HG02840 (cell line): ENCODE measurements around the gene ACVR1.
"Not testable (repeated sequence)": the region's sequence is repeated elsewhere in the genome, so short reads cannot be mapped to it uniquely, and the experiment has no call there.

Experiments used
- ATAC-seq: cut with Tn5 transposase; IDR thresholded peaks from one replicate; pipeline ENCODE4 v1.9.1; 2021; ENCODE audit warnings: mild to moderate bottlenecking, moderate library complexity, moderate number of reproducible peaks; ENCODE audit not compliant: unreplicated experiment, low FRiP score

ACVR1 gene

DNA sequence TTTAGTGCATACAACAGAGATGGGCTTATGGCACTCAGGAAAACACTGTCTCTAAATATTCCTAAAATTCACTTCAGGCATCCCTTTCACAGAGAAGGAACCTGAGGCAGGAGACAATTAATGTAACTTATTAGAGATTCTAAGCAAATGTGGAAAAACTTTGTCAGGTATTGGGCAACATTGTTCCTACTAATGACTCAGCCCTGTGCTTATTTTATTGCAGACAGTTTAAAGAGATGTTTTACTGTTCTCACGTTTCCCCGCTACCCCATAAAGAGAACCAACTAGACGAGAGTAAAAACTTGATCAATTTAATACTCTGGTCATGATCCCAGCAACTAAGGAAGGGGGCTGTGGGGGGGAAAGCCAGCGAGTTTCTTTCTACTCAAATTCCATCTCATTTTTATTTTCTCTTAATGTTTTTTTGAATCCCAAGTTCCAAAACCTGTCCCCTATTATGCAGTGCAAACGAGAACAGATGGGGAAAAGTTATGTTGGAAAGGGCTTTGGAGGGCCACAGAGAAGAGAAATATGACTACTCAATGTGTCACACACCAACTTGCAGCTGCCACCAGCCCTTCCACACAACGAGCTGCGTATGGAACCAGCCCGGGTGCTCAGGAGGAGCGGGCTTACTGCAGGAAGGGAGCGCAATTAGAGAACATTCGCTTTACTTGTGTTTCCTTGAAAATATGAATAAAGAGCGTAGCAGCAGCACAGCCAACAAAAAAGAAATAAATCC, 18.7 kb upstream of the ACVR1 start:
- no peak for ATAC-seq

DNA sequence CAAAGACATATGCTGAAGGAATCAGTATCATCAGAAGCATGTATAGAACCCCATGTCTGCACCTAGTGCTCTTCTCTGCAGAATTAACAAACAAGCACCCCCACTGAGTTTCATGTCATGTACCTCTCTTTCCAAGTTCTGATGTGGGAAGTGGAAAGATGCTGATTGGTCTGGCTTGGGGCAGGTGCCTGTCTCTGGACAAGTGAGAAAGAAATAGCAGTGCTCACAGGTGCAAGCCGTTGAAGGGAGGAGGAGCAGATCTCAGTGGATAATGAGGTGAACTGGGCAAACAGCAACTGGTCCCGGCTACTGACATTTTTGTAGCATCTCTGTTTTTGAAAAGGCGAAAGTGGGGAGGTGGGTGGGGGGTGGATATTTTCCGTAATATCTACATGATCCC, 17.5 kb upstream of the ACVR1 start:
- no peak for ATAC-seq

DNA sequence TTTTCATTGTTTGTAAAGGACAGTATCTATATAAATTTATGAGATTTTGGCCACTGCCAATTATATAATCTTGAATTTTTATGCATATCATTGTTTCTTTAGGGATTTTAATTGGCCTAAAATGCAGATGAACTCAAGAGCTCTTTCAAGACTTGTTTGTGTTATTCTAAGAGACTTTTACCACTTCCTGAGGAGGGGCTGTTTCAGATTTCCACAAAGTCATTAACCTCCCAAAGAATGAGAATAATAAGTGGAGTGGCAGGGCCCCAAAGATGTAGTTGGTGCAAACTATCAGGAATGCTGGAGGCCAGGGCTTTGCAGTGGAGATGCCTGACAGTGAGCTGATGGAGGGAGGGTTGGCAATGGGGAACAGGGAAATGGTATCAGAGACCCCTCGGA, 15.5 kb upstream of the ACVR1 start:
- ATAC-seq = no peak

DNA sequence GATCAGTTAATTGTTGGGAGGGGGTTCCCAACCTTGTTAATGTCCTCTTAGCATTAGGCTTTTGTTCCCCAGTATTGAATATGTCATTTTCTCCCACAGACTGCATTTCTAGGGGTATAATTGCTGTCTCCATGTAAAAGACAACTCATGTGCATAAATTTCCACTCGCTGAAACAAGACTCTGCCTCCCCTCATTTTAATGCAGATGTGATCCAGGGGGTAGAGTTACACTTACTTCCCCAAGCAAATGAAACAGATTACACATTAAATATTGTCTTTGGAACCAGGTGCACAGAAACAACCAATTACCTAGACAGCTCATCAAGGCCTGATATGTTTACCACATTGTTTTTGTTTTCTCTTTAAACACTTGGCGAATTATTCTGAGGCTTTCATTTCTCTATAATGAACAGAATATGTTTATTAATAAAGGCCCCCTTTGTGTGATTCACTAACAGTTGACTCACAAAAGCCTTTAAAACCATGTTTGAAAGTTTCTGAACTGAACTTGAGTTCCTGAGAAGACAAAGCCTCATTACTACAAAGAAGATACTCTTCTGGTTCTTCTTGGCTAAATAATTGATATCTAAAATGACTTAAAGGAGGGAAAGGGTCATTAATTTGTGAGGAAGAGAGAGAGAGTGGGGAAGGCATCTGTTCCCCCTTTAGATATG, 15.0 kb upstream of the ACVR1 start:
- no peak for ATAC-seq

DNA sequence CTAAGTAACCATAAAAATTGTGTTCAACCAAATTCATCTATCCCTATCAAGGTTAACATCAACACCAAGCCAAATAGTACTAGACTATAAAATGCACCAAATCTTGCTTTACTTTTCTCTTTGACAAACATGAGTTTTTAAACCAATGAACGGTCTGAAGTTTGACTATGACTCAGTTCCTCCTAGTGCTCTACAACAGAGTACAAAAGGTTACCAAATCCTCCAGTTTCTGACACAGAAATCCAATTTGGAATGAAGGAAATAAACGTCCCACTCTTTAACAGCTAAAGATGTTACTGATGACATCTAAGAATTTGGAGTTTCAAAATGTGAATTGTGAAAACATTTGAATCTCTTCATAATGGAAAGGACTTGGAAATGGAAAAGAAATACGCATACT, 11.8 kb upstream of the ACVR1 start:
- ATAC-seq = no peak

DNA sequence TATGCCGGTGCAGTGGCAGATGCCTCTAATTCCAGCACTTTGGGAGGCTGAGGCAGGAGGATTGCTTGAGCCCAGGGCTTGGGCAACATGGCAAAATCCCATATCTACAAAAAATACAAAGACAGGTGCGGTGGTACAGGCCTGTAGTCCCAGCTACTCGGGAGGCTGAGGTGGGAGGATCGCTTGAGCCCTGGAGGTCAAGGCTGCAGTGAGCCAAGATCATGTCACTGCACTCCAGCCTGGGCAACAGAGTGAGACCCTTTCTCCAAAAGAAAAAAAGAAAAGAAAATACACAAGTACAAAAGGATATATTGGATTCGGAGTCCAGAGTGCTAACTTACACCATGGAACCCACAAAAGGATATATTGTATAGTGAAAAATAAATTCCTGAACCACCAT, 8.4 kb upstream of the ACVR1 start:
- ATAC-seq = not testable (repeated sequence)

DNA sequence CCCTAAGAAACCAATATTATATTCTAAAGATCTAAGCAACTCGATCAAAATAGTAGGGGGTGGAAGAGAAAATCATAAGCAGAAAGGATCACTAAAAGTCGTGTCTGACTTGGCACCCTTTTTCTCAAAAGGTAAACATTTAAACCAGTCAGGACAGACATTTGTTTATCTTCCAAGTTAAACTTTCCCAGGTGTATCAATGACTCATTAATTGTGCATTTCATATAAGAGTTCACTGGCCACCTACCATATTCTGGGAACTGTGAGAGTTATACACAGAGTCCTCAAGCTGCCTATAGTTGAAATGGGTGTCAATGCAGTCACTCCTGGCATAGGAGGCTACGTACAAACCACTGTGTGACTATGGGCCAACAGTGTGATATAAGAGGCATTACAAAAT, 4.8 kb upstream of the ACVR1 start:
- ATAC-seq = no peak

DNA sequence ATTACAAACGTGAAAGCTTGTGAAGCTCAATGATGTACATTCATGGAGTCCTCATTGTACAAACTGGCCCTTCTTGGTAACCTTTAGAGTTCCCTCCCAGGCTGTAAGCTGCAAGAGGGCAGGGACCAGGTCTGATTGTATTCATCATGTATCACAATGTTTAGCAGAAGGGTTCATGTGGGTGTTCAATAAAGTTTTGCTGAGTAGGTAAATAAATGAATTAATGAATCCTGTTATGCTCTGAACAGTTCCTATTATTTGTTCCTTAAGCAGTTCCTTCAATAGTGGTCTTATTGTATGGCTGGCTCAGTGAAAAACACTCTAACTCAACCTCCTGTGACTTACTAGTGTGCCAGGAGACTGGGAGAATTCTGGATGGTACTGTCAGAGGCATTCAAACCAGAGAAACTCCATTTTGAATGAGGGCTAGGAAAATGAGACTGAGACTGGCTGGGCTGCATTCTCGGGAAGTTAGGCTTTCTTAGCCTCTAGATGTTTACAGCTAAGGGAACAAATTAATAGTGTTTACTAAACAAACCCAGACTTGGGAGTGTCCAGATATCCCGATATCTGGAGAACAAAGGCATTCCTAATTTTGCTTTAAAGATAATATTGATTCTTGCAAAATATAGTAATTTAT, 1.8 kb upstream of the ACVR1 start:
- no peak for ATAC-seq

DNA sequence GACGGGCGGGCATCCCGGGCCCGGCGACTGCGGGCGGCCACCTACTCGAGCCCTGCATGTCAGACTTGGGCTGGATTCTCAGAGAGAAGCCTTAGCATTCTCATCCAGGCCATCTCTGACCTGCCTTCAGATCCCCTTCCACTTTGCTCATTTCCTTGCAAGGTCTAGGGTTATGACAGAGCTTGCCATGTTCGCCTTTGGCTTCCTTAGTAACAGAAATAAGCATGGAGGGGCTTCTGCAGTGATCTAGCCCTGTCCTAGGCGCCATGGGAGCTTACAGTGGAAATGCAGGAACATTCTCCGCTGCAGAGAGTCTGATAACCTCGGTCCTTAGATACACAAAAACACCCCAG, 632 bp upstream of the ACVR1 start:
- no peak for ATAC-seq

DNA sequence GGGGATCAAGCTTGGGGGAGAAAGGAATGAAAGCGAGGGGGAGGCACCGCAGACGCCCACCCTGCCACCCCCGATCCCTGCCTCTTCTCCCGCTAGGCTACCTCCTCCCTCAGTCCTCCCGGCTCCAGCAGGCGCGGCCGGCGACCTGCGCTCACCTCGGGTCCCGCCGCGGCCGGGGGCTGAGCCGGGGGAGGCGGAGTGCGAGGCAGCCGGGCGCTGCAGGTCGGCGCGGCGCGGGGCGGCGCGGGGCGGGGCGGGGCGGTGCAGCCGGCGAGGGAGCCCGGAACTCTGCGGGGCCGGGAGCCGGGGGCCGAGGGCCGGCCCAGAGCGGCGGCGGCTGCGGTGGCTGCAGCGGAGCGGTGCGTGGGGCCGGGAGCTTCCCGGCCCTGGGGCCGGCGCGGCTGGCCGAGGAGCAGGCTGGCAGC, 477 bp downstream of the ACVR1 start:
- peak; percentile 38 for ATAC-seq

DNA sequence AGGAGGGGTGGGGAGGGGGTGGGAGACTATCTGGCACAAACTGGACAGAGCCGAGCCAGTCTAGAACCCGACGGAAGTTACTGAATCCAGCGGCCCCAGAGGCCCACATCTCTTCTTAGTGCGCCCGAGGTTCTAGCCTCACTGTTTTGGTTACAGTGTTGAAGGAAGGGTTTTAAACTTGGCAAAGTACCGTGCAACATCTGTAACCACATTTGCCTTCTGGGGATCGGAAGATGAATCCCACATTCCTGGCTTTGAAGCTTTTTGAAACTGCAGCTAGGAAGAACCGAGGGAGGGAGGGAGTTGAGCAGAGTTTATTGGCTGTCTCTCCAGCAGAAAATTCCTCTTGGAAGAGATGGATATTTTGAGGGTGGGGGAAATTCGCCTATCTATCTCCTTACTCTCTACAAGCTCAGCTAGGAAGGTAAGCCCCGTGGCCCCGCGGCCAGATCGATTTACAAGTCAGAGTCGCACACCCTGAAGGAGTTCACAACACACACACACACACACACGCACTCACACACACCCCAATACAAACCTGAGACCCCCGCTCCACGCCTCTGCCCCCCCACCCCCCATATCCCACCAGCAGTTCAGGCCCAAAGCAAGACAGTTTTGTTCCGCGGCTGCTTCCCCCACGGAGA, 1.0 kb downstream of the ACVR1 start:
- no peak for ATAC-seq

DNA sequence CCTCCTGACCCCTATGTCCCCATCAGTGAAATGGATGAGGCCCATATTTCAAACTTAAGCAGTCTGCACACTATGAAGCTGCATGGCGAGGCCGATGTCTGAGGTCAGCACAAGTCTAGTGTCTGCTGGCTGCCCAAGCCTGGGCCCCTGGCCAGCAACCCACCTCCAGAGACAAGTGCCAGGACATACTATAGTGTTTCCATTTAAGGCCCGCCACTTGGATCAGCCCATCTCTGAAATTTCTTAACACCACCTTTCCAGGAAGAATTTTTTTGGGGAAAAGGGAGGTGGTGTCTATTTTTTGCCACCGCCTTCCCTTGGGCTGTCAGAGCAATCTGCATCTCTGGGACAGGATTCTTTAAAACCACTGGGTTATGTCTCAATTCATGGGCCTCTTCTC, 1.8 kb downstream of the ACVR1 start:
- no peak for ATAC-seq

DNA sequence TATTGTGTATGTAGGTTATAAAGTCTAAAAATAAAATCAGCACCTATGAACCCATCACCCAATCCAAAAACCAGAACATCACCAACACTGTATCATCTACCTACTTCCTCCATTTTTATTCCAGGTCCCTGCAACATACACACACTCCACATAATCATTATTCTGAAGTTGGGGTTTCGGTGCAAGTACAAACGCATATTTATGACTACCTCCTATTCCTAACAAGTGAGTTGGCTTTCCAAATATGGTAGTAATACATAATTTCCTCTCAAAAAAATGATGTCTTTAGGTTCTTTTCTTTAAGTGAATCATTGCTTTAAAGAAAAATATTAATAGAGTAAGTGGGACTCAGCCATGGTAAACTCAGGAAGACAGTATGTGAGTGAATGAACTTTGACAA, 3.3 kb downstream of the ACVR1 start:
- ATAC-seq = no peak

DNA sequence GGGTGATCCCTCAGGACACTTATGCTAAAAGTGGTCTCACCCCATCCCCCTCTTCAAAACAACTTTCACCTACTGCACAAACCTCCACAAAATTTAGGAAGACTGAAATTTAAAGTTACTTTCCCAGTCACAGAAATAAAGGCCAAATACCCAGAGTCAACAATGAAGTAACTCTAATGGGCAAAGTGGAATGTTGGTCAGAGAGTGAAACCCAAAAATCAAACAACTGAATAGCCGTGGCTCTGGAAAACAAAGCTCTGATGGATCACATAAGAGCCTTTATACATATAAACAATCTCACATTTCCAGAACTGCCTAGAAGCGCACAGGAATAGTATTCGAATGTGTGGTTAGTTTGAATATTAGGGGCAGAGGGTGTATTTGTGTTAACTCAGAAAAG, 4.7 kb downstream of the ACVR1 start:
- no peak for ATAC-seq

DNA sequence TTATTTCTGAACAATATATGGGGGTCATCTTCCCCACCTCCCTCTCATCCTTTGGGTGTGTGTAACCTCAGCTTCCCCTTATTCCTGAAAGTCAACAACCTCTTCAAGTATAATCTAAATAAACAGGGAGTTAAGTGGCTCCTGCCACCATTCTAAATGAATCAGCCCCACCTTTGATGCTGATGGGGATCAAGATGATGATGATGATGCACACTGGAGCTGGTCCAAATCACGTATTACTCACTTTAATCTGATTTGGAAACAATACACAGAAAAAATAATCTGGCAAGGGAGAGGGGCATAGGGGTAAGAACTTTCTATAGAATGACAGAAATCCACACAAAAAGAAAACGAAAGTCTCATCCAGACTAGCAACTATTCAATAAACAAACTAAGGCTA, 7.1 kb downstream of the ACVR1 start:
- ATAC-seq = no peak

DNA sequence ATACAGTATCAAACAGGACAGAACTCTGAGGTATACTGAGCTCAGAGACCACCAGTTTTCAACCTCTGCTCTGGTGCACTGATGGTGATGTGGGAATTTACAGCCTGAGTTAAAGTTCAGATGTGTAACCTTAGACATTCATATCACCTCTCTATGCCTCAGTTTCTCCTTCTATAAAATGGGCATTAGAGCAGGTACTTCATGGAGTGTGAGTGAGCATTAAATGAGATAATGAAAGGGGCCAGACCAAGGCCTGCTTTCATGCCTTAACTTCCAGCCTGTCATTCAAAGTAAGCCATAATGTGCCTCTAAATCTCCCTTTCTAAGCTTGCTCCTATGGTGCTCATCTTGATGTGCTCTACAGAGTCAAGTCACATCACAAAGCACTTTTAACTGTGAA, 8.4 kb downstream of the ACVR1 start:
- ATAC-seq = no peak

DNA sequence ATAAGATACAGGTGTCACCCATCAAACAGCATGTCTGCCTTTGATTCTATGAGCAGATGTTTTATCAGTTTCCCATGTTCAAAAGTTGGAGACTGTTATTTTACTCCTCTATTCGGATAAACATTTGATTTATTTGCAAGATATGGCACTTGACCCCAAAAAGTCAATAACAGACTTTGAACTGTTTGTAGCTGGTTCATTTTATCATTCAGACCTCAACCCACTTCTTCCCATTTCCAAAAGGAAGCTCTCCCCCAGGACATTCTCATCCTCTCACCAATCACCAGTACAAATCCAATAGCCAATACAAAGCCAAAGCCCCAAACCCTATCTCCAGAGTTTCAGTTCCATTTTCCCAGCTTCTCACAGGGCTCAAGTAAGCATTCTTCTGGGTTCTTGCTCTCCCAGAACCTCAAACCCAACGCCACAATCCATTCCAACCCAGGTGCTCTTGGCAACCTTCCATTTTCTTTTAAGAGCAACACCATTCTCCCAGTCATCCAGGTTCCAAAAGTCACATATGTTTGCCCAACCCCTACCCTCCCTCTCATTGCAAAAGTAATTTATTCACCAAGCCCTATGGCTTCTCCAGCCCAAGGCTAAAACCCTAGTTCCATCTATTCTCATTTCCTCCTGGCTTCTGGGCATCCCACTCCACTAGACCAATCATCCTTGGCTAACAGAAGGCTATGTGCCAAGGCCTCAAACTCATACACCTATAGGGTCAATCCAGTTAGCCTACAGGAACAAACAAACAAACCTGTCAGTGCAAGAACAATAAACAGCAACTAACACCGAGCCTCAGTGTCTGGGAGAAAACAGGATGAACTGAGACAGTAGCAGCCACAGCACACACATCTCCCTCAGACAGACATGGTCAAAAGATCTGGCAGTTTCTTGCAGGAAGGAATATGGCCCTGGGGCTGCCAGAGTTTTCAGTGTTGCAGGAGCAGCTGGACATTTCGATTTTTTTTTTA, 9.2 kb downstream of the ACVR1 start:
- no peak for ATAC-seq

DNA sequence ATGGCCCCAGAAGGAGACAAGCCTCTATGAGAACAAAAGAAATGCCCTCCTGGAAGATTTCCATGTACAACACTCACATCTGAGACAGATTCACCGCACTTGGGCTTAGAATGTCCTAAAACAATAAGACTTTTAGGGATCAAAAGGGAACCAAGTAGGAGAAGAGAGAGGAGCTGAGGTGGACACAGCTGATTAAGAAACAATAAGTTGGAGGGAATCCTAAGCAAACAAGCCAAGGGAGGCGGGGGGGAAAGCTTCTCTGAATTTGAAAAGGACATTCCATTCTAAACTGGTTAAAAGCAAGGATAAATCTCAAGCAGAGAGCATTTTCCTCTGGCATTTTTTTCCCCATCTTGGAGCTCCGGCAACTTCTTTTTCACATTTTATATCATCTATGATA, 9.9 kb downstream of the ACVR1 start:
- ATAC-seq = no peak

DNA sequence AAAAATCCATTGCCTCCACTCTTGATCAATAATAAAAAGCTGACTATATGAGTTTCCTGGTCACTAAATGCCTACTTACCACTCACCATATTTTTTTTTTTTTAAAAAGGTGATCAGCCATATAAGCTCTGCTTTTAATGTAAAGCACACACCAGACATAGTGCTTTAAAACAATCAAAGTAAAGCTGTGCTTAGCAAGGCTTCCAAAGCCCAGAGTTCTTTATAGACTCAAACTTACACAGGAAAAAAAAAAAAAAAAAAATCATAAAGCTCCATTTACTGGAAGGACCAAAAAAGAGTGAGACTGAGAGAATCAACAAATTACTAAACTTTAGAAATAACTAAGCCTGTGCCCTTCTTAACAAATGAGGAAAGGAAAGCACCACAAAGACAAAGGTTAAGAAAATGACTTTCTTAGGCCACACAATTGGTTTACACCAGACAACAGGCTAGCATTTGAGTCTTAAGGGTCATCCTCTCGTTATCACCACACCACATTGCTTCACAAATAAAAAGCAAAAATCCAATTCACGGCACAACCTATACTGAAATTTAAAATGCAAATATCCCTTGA, 11.2 kb downstream of the ACVR1 start:
- ATAC-seq = no peak

DNA sequence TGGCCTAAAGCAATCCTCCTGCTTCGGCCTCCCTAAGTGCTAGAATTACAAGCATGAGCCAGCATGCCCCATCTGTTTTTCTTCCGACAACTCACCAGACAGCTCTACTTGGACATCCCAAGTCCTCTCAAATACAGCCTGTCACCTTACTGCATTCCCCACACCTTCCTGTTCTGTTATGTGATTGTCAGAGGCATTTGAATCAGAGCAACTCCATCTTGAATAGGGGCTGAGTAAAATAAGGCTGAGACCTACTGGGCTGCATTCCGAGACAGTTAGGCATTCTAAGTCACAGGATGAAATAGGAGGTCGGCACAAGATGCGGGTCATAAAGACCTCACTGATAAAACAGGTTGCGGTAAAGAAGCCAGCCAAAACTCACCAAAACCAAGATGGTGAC, 17.3 kb downstream of the ACVR1 start:
- ATAC-seq = no peak
